ENCODE measurements around the gene SOX9.

DNA sequence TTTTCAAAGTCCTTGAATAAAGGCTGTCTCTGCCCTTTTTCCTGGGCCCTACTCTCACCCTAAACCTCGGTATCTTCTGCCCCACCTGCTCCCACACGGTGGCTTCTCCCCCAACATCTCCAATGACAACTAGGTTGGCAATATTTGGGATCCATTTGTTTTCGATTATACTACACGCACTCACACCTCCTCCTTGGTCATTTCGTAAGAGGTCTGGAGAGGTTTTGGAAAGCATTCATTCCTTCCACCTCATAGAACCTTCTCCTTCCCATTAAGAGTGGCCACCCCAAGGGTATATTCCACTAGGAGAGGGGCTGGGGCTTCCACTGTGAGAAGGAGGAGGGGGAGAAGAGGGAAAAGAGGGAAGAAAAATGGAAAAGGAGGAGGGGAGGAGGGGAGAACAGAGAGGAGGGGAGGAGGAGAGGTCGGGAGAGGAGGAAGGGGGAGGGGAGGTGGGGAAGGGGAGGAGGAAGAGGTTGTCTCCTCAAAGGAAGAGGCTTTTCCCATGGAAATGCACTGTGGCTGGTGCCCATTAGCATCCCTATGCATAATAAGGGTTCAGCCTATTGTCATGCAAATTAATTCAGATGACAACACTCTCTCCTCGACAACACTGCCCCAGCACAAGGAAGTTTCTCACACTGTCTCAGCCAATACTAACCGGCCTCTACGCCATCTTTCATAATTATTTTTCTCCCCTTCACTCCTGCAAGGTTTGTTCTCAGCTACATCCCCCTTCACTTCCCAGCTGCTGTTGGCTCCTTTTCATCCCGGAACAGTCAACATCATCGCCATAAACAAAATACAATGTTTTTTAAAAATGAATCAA, 30.0 kb downstream of the SOX9 start:
- TF ChIP-seq POLR2A (IDR thresholded peaks at IDR 0.05; ENCODE audit: low read length): no peak
- no peak for TF ChIP-seq GATA1 (IDR thresholded peaks at IDR 0.05; ENCODE audit: low read depth, low read length)
